A172 (cell line): ENCODE measurements around the gene CCDC136. TPM values are rescaled to one million over a fixed set of nuclear protein-coding genes. Genes with fewer than 3 reads are reported as not detected.

Experiments
- DNase-seq: peaks from one replicate; pipeline ENCODE4 v3.0.0-alpha.2; 2015; ENCODE audit warnings: low spot score
- total RNA-seq: library from RNA; depleted of rRNA; stranded (reverse); fragments of >200 nt; shearing (Covaris generic); gene quantifications from 2 replicates; pipeline ENCODE4 v1.2.3, GENCODE V29; 2014

Gene CCDC136
- total RNA-seq, 1 experiment from 2014 or later: 7.0 TPM

DNA sequence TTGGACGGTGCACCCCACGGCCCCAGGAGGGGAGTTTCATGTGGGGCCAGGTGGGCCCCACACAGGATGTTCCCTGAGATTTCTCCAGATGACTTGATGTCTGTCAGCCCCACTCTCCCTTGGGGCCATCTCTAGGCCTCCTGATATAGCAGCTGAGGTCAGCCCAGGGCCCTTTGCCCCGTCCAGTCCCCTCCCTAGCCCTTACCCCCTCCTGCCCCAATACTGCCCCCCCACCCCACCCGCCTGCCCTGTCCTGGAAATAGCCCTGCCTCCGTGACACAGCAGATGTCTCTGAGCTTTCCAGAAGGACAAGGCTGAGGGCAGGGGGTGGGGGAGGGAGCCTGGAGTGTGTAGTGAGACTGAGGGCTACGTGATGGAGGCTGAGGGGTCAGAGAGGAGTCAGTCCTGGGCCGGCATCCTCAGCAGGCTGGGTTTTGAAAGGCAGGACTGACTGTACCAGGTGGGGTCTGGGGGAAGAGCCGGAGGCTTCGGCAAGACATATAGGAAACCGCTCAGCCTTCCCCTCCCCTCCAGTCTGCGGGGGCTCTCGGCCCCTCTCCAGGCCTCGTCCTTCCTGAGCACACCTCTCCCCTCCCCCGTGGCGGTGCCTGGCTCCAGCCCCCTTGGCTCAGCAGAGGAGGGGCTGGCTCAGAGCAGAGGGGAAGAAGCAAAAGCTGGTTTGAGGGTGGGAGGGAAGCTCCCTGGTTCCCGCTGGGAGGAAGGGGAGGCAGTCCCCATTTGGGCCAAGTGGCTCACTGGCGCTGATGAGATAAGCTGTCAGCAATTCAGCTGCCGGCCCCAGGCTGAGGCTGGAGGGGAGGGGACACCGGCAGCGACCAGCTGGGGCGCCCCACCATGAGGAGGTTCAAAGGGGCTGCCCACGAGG is 40.5 kb downstream of the CCDC136 start:
- no peak for DNase-seq

DNA sequence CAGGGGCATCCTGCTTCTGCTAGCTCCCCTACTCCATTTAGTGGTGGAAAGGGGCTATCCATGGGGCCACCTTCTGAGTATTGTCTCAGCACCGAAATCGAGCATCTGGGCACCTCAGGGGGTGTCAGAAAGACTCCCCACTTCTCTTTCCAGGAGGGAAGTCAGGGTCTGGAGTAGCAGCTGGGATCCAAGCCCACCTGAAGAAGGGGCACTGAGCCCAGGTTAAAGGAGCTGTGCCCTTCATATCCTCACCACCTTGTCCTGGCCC is 41.0 kb downstream of the CCDC136 start:
- DNase-seq: no peak

GRCh38 chr7:128833148-128833945 is 41.6 kb downstream of the CCDC136 start:
- DNase-seq: peak; percentile 41

GRCh38 chr7:128833946-128834325 is 42.2 kb downstream of the CCDC136 start:
- no peak for DNase-seq

GRCh38 chr7:128835231-128835751 is 43.5 kb downstream of the CCDC136 start:
- no peak for DNase-seq

DNA sequence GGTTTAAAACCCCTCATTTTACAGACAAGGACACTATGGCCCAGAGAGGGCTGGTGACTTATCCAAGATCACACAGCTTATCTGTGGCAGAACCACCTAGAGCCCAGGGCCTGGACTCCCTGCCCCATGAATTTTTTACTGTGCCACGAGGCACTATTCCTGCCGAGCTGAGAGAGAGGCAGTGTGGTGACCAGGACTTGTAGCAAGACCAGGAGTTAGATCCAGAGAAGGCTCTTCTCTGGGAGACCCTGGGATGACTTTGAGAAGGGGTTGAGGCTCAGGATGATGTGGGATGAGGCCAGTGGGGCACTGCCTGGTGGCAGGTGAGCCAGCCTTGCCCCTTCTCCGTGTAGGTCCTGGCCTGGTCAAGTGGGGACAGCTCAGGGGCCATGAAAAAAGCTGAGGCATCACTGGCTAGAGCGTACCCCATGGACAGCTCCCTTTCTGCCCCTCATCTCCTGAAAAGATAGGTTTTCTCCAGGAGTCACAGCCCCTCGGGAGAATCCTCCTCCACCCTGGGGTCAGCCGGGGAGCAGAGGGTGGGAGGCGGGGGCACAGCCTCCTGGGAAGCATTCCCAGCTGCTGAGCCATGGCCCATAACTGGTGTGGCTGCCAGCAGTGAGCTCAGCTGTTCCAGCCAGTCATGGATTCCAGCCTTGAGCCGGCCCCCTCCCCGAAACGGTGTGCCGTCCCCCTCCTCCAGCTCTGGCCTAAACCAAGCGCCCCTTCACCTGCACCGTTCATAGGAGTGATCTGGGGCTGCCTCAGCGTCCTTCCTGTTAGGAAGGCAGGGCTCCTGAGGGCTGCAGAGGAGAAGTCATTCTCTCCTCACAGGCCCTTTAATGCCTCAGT is 44.2 kb downstream of the CCDC136 start:
- DNase-seq: no peak

DNA sequence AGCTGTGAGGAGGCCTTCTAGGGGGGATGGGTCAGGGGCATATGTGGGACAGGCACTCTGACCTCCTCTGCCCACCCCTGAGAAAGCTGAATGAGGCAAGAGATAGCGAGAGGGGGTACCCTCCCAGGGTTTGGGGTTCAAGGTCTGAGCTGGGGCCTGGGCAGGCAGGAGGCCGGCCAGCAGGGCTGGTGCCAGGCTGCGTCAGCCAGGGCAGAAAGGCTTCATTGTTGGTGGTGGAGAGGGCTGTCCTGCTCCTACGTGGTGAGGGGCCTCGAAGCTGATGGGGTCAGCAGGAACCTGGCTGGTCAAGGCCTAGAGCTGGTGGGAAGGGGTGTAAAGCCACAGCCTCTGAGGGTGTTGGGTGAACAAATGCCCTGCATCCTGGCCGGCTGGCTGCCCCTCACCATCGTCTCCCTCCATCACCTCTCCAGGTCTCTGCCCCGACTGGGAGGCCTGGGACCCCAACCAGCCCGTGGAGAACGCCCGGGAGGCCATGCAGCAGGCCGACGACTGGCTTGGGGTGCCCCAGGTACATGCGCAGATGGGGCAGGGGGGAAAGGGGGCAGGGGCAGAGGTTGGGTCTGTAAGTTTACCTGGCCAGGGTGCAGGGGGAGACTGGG is 45.1 kb downstream of the CCDC136 start:
- no peak for DNase-seq

DNA sequence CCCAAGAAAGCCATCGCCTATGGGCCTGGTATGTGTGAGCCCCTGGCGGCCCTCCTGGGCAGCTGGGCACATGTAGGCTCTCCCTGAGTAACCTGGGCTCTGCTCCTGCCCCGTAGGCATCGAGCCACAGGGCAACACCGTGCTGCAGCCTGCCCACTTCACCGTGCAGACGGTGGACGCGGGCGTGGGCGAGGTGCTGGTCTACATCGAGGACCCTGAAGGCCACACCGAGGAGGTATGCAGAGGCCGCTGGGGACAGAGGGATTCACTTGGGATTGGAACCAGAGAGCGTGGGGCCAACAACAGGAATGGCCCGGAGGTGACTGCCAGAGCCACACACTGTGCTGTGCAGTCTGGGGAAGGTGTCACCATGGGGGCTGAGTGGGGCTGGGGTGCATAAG is 45.8 kb downstream of the CCDC136 start:
- DNase-seq: no peak

DNA sequence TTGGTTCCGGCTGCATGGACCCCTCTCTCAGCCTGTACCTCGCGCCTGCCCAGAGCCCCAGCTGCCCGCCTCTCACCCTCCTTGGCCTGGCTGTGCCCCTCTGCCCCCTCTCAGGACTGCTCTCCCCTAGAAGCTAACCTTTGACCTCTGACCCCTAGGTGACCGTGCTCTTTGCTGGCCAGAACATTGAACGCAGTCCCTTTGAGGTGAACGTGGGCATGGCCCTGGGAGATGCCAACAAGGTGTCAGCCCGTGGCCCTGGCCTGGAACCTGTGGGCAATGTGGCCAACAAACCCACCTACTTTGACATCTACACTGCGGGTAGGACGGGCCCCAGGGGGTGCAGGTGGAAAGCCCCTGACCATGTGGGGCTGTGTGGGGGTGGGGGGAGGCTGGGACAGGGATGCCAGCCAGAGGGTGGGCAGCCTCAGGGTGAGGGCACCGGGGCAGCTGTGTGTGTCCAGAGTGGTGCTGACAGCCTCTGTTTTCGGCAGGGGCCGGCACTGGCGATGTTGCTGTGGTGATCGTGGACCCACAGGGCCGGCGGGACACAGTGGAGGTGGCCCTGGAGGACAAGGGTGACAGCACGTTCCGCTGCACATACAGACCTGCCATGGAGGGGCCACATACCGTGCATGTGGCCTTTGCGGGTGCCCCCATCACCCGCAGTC is 46.5 kb downstream of the CCDC136 start:
- DNase-seq: no peak

DNA sequence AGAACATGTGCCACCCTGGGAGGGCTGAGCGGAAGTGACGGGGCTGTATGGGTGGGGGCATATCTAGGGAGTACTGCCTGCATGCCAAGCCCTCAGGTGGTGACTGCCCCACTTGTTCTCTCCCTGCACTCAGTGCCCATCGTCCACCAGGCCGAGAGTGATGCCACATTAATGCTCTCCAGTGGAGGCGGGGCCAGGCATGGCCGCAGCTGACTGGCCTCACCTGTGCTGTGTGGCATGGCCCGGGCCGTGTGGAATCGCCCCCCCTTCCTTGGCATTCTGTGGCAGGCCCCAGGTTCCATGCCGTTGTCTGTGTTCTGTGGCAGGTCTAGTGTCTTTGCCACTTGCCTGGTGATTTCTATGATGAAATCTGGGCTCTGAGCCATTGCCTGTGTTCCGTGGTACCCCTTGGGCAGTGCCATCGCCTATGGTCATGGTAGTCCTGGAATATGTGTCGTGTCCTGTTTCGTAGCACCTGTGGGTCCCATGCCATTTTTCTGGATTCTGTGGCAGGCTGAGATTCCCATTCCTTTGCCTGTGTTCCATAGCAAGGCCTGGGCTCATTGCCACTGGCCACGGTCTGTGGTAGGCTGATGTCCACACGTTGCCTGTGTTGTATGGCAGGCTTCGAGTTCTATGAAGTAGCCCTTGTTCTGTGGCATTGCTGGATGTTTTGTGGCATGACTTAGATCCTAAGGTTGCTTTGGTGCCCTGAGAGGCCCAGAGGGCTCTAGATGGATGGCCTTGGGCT is 47.4 kb downstream of the CCDC136 start:
- no peak for DNase-seq

- DNase-seq: no peak
Measured at GRCh38 chr7:128839751-128840177, 48.0 kb downstream of the CCDC136 start.

DNA sequence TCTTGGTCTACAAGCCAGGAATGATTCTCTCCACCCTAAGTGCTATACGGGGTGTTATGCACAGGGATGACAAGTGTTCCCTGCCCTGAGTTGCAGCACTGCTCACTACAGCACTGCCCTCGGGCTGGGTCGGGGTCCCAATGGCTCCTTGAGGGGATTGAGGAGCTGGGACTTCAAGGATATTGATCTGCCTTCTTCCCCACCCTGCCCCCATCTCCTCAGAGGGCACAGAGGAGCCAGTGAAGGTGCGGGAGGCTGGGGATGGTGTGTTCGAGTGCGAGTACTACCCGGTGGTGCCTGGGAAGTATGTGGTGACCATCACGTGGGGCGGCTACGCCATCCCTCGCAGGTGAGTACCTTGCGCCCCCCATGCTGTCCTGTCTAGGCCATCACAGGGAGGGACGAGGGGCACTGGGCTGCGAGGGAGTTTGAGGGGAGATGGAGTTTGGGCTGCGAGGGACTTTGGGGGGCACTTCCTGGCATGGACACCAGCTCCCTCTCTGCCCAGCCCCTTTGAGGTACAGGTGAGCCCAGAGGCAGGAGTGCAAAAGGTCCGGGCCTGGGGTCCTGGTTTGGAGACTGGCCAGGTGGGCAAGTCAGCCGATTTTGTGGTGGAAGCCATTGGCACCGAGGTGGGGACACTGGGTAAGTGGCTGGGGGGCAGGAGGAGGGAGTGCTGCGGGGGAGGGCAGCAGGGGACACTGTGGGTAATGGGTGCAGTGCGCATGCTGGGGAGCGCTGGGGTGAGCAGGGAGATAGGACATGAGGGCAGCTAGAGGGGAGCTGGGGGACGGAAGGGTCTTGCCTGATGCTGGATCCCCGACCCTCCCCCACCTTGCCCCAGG is 48.8 kb downstream of the CCDC136 start:
- no peak for DNase-seq

DNA sequence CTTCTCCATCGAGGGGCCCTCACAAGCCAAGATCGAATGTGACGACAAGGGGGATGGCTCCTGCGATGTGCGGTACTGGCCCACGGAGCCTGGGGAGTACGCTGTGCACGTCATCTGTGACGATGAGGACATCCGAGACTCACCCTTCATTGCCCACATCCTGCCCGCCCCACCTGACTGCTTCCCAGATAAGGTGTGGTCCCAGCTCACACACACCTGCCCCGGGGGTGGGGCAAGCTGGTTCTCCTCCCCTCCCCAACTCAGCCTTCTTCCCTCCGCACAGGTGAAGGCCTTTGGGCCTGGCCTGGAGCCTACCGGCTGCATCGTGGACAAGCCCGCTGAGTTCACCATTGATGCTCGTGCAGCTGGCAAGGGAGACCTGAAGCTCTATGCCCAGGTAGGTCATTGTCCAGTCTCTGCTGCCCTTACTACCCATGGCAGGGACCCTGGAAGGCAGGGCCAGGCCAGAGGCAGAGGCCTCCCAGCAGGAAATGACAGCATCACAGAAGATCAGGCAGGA is 49.5 kb downstream of the CCDC136 start:
- DNase-seq: no peak

DNA sequence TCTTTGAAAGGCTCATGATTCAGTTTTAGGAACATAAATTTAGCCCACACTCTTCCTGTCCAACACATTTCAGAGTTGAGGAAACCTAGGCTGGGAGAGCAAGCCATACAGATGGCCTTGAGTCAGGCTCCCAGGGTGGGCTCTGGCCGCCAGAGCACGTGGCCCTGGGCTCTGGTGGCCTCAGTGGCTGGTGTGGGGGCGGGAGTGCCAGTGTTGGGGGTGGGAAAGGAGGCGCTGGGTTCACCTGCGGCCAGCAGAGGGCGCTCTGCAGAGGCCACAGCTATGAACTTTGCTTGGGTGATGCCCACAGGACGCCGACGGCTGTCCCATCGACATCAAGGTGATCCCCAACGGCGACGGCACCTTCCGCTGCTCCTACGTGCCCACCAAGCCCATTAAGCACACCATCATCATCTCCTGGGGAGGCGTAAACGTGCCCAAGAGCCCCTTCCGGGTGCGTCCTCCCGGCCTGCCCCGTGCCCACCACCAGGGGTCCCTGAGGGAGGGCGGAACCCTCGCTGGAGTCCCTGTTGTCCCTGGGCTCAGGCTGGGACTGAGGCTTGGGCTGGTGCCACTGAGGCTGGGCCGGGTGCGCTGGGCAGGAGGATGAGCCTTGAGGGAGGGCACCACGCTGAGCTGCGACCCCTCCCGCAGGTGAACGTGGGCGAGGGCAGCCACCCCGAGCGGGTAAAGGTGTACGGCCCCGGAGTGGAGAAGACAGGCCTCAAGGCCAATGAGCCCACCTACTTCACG is 50.3 kb downstream of the CCDC136 start:
- no peak for DNase-seq

DNA sequence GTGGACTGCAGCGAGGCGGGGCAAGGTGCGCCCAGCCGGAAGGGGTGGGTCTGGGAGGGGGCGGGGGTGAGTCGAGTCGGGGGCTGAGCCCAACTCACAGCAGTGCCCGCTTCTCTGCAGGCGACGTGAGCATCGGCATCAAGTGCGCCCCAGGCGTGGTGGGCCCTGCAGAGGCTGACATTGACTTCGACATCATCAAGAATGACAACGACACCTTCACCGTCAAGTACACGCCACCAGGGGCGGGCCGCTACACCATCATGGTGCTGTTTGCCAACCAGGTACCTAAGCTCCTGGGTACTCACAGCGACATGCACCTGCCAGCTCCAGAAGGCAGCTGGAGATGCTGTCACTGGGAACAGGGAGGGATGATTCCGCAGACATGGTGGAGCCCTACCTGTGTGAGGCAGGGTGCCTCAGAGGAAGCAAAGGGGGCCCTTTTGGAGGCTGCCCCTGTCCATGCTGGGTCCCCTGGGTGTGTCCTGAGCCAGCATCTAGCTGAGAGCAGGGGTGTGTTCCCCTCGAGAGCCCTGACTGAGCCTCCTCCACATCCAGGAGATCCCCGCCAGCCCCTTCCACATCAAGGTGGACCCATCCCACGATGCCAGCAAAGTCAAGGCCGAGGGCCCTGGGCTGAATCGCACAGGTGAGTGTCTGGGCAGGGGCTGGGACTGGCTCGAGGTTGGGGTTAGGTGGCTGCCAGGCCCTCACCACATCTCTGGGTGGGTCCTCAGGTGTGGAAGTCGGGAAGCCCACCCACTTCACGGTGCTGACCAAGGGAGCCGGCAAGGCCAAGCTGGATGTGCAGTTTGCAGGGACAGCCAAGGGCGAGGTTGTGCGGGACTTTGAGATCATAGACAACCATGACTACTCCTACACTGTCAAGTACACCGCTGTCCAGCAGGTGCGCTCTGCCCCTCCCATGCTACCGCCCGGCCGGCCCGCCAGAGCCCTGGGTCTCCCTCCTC is 51.2 kb downstream of the CCDC136 start:
- DNase-seq: no peak

- no peak for DNase-seq
Measured at GRCh38 chr7:128843938-128844621, 52.3 kb downstream of the CCDC136 start.
